ENCODE results near the gene MGMT.

The MGMT gene

DNA sequence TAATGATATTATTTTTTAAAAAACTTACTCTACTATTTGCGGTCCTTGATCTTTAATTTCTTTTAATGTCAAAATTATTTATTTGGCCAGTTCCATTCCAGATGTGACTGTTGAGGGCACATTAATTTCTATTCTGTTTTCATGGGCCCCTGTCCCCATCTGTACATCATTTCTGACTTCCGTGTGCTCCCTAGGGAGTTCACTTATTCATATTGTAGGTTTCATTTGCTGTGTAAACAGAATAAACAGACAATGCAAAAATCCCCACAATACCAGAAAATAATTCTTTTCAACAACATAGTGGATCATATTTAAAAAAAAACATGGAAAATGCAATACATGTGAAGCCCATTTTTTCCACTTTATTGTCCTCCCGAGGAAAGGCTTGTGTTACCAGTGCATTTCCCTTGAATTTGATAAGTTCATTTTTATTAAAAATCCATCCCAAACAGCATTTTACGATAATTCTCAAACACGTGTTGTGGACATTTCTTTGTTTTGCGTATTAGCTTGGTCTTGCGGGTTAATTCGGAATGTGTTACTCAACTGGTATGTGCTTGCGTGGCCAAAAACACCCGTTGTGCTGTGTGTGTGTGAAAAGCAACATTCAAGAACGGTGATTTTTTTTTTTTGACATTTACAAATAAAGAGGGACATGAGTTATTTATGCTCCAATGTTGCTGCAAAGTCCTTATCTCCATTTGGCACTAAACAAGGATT, 138.4 kb downstream of the MGMT start:
- Histone ChIP-seq H3K27ac (replicated peaks) (no peak overlapping the region), H3K4me3 (replicated peaks; ENCODE audit: insufficient read depth, low read length) (no peak overlapping the region), H3K27me3 (ENCODE audit: insufficient read depth, poor library complexity, severe bottlenecking) (no peaks in the 10 kb centered on the region)
- DNase-seq (ENCODE audit: low read depth in 1 of 2, low spot score in 1 of 2): no peak
- no peak for TF ChIP-seq REST (IDR thresholded peaks at IDR 0.05; ENCODE audit: insufficient replicate concordance, low read depth)
- TF ChIP-seq, protein P1, sequence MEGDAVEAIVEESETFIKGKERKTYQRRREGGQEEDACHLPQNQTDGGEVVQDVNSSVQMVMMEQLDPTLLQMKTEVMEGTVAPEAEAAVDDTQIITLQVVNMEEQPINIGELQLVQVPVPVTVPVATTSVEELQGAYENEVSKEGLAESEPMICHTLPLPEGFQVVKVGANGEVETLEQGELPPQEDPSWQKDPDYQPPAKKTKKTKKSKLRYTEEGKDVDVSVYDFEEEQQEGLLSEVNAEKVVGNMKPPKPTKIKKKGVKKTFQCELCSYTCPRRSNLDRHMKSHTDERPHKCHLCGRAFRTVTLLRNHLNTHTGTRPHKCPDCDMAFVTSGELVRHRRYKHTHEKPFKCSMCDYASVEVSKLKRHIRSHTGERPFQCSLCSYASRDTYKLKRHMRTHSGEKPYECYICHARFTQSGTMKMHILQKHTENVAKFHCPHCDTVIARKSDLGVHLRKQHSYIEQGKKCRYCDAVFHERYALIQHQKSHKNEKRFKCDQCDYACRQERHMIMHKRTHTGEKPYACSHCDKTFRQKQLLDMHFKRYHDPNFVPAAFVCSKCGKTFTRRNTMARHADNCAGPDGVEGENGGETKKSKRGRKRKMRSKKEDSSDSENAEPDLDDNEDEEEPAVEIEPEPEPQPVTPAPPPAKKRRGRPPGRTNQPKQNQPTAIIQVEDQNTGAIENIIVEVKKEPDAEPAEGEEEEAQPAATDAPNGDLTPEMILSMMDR (IDR thresholded peaks at IDR 0.05; ENCODE audit: insufficient read depth, low read length): no peak
- TF ChIP-seq POLR2AphosphoS5 (IDR thresholded peaks at IDR 0.05; ENCODE audit: low read depth): no peak
- TF ChIP-seq SPI1 (IDR thresholded peaks at IDR 0.05; ENCODE audit: borderline replicate concordance, low read depth): no peak
- no peak for TF ChIP-seq GABPA (IDR thresholded peaks at IDR 0.05; ENCODE audit: low read depth)

- no peak for DNase-seq (ENCODE audit: low read depth in 1 of 2, low spot score in 1 of 2)
- no peak overlapping the region for H3K4me3 ChIP-seq (replicated peaks; ENCODE audit: insufficient read depth, low read length)
- H3K27ac ChIP-seq (replicated peaks): no peak overlapping the region
- TF ChIP-seq, protein P1 (IDR thresholded peaks at IDR 0.05; ENCODE audit: insufficient read depth, low read length): no peak
- no peak for TF ChIP-seq GABPA (IDR thresholded peaks at IDR 0.05; ENCODE audit: low read depth)
- no peaks in the 10 kb centered on the region for H3K27me3 ChIP-seq (ENCODE audit: insufficient read depth, poor library complexity, severe bottlenecking)
These were observed 139.0 kb downstream of the MGMT start for GRCh38 chr10:129605986-129606518.

- Histone ChIP-seq H3K27me3 (ENCODE audit: insufficient read depth, poor library complexity, severe bottlenecking) (no peaks in the 10 kb centered on the region), H3K4me3 (replicated peaks; ENCODE audit: insufficient read depth, low read length) (no peak overlapping the region), H3K27ac (replicated peaks) (no peak overlapping the region)
- TF ChIP-seq POLR2AphosphoS5 (IDR thresholded peaks at IDR 0.05; ENCODE audit: low read depth) (no peak), GABPA (IDR thresholded peaks at IDR 0.05; ENCODE audit: low read depth) (no peak), SPI1 (IDR thresholded peaks at IDR 0.05; ENCODE audit: borderline replicate concordance, low read depth) (no peak), REST (IDR thresholded peaks at IDR 0.05; ENCODE audit: insufficient replicate concordance, low read depth) (no peak)
- TF ChIP-seq, protein P1 (IDR thresholded peaks at IDR 0.05; ENCODE audit: insufficient read depth, low read length): no peak
- no peak for DNase-seq (ENCODE audit: low read depth in 1 of 2, low spot score in 1 of 2)
These were observed 140.6 kb downstream of the MGMT start for GRCh38 chr10:129607607-129608109.
